GM12878 (cell line): ENCODE measurements around the gene CAT. TPM values are rescaled to one million over a fixed set of nuclear protein-coding genes. Genes with fewer than 3 reads are reported as not detected.

Experiments used
- ATAC-seq: fragments of 200-7000 bp; cut with Tn5 transposase; 3 replicates; pipeline ENCODE4 v1.9.1; 2020; ENCODE audit warnings: mild to moderate bottlenecking, moderate library complexity
- BruUV-seq: library from RNA; stranded (reverse); fragments of 400-500 nt; replicated peaks from 2 replicates; lab custom pipeline; 2021; lab: Mats Ljungman, UMichigan
- CTCF ChIA-PET: fragments of 300-600 bp; sonication (Branson Sonifier 250); formaldehyde crosslinking; extraction: SDS; loops from one replicate; lab custom pipeline; 2021; ENCODE audit warnings: inconsistent platforms; lab: Yijun Ruan, JAX
- POLR2A ChIA-PET: fragments of 350-600 bp; formaldehyde crosslinking; extraction: SDS; loops from one replicate; lab custom pipeline; 2021; ENCODE audit warnings: inconsistent platforms; lab: Charles Lee
- RAD21 ChIA-PET: fragments of 300-600 bp; sonication (Branson Sonifier 250); formaldehyde crosslinking; loops from one replicate; lab custom pipeline; 2023; ENCODE audit warnings: antibody characterized with exemption; ENCODE audit not compliant: unreplicated experiment; lab: Charles Lee
- SMC1A ChIA-PET: fragments of 300-600 bp; sonication (Branson Sonifier 250); formaldehyde crosslinking; loops from one replicate; lab custom pipeline; 2023; ENCODE audit not compliant: unreplicated experiment, uncharacterized antibody; lab: Charles Lee
- DNase-seq: peaks from one replicate; pipeline ENCODE4 v3.0.0-alpha.2; 2011; ENCODE audit warnings: low read depth, low spot score
- FAIRE-seq: peaks from 3 replicates; lab custom pipeline; 2011; peaks lifted over from hg19 to GRCh38; lab: Jason Lieb, UNC
- H2AFZ ChIP-seq: 2 replicates; pipeline ENCODE4 v1.6.0; 2011; ENCODE audit warnings: low read depth, low read length, control low read depth; ENCODE audit not compliant: control insufficient read depth
- H3K27ac ChIP-seq: 2 replicates; pipeline ENCODE4 v1.5.1; 2011; ENCODE audit warnings: control low read depth; ENCODE audit not compliant: control insufficient read depth, insufficient read depth
- H3K27me3 ChIP-seq, 2 experiments: replicated peaks in 1 of 2; 2 replicates each; pipeline versions ENCODE4 v1.6.0 to v1.6.1; 2011; ENCODE audit warnings: low read length in 1 of 2; ENCODE audit not compliant: control insufficient read depth in 2 of 2, insufficient read depth in 2 of 2
- H3K36me3 ChIP-seq, 2 experiments: 2 replicates each; pipeline ENCODE4 v1.5.1; 2011; ENCODE audit warnings: low read length in 1 of 2; ENCODE audit not compliant: control insufficient read depth in 2 of 2, insufficient read depth in 2 of 2
- H3K4me1 ChIP-seq: 2 replicates; pipeline ENCODE4 v1.6.1; 2011; ENCODE audit warnings: mild to moderate bottlenecking, low read length, moderate library complexity, mixed read lengths; ENCODE audit not compliant: control insufficient read depth, insufficient read depth
- H3K4me2 ChIP-seq: 2 replicates; pipeline ENCODE4 v1.6.0; 2011; ENCODE audit warnings: control low read depth; ENCODE audit not compliant: control insufficient read depth, insufficient read depth
- H3K4me3 ChIP-seq: fragments of 200-600 bp; sonication (generic); 2 replicates; pipeline ENCODE4 v1.5.1; 2016
- H3K79me2 ChIP-seq: 2 replicates; pipeline ENCODE4 v1.6.0; 2011; ENCODE audit warnings: low read length; ENCODE audit not compliant: control insufficient read depth, insufficient read depth
- H3K9ac ChIP-seq: 2 replicates; pipeline ENCODE4 v1.8.0; 2011; ENCODE audit warnings: low read length, control low read depth, mixed read lengths; ENCODE audit not compliant: control insufficient read depth, insufficient read depth
- H3K9me3 ChIP-seq: replicated peaks from 3 replicates; pipeline ENCODE4 v1.5.1; 2011; ENCODE audit warnings: mild to moderate bottlenecking, low read length; ENCODE audit not compliant: control insufficient read depth, insufficient read depth
- H4K20me1 ChIP-seq: 2 replicates; pipeline ENCODE4 v1.6.0; 2011; ENCODE audit not compliant: control insufficient read depth, insufficient read depth
- CHD1 ChIP-seq: IDR thresholded peaks from 2 replicates; pipeline ENCODE4 v1.6.1; 2012; ENCODE audit warnings: low read depth, low read length, improper control_type of control experiment
- E2F8 ChIP-seq: fragments of 450-650 bp; IDR thresholded peaks from 2 replicates; pipeline ENCODE4 v1.6.1; 2018; ENCODE audit warnings: mild to moderate bottlenecking, low read depth, moderate library complexity; ENCODE audit not compliant: partially characterized antibody
- HSF1 ChIP-seq: fragments of 150-350 bp; IDR thresholded peaks from 2 replicates; pipeline ENCODE4 v1.6.1; 2014; ENCODE audit warnings: mild to moderate bottlenecking, low read depth, low read length
- IKZF1 ChIP-seq: fragments of 450-650 bp; conservative IDR thresholded peaks from 2 replicates; pipeline ENCODE4 v1.6.1; 2017; ENCODE audit warnings: antibody characterized with exemption, mild to moderate bottlenecking
- PAX5 ChIP-seq: IDR thresholded peaks from 2 replicates; pipeline ENCODE4 v1.6.1; 2011; ENCODE audit warnings: low read depth, low read length, borderline replicate concordance
- PBX3 ChIP-seq: IDR thresholded peaks from 2 replicates; pipeline ENCODE4 v1.6.1; 2011; ENCODE audit warnings: mild to moderate bottlenecking, low read depth, low read length, moderate library complexity; ENCODE audit not compliant: insufficient replicate concordance
- RELA ChIP-seq: fragments of 450-650 bp; IDR thresholded peaks from 2 replicates; pipeline ENCODE4 v1.8.0; 2014; ENCODE audit warnings: borderline replicate concordance; ENCODE audit not compliant: partially characterized antibody
- SP1 ChIP-seq: IDR thresholded peaks from one replicate; pipeline ENCODE4 v1.6.1; 2011; ENCODE audit warnings: low read depth, low read length
- TAF1 ChIP-seq: IDR thresholded peaks from 2 replicates; pipeline ENCODE4 v1.6.1; 2011; ENCODE audit warnings: mild to moderate bottlenecking, low read depth, low read length, borderline replicate concordance
- ZBTB33 ChIP-seq: fragments of 450-650 bp; IDR thresholded peaks from 2 replicates; pipeline ENCODE4 v1.6.1; 2017; ENCODE audit warnings: mild to moderate bottlenecking
- ZNF622 ChIP-seq: fragments of 450-650 bp; IDR thresholded peaks from 2 replicates; pipeline ENCODE4 v1.6.1; 2017; ENCODE audit warnings: mild to moderate bottlenecking, inconsistent platforms
- ZZZ3 ChIP-seq: IDR thresholded peaks from 2 replicates; pipeline ENCODE4 v1.6.1; 2011; ENCODE audit warnings: low read depth; ENCODE audit not compliant: control insufficient read depth, insufficient read length
- WGBS: methylation state at CpG from one replicate; pipeline ENCODE4 v1.1.6; 2016; ENCODE audit warnings: low lambda C conversion rate; ENCODE audit not compliant: insufficient replicate concordance, insufficient coverage; ENCODE audit errors: missing lambda C conversion rate; 5-methylcytosine and 5-hydroxymethylcytosine counted together
- in situ Hi-C: fragments of 300-500 bp; cut with MboI; formaldehyde crosslinking; loops from 9 replicates; pipeline ENCODE4 v1.14.3; 2018; ENCODE audit warnings: mixed read lengths
- intact Hi-C: fragments of 100-400 bp; cut with micrococcal nuclease; formaldehyde crosslinking; loops from one replicate; pipeline ENCODE4 v1.14.2; 2022; ENCODE audit not compliant: unreplicated experiment
- polyA plus RNA-seq, 11 experiments: library from polyadenylated mRNA; depleted of rRNA in 4 of 11; unstranded in 6 of 11; stranded (reverse) in 5 of 11; fragments of >200 nt; fragmentation: Nextera tagmentation in 4 of 11; fragmentation: Illumina TruSeq in 1 of 11; extraction: Ambion mirVana in 4 of 11; extraction: Trizol in 1 of 11; gene quantifications; 1 replicate in 1 of 11; 2 replicates in 10 of 11; pipeline versions ENCODE4 v1.2.1 to v1.2.3, GENCODE V29; 2011 to 2016; ENCODE audit warnings: inconsistent platforms in 2 of 11, missing spikeins in 2 of 11, low read depth in 1 of 11
- total RNA-seq, 4 experiments: library from RNA; depleted of rRNA in 3 of 4; stranded (reverse); fragments of >200 nt in 3 of 4; fragmentation: Illumina TruSeq in 1 of 4; extraction: Trizol in 1 of 4; gene quantifications; 2 replicates each; pipeline versions ENCODE4 v1.2.1 to v1.2.3, GENCODE V29; 2013 to 2021

CAT gene
- total and polyA plus RNA-seq, 10 of the 15 experiments (the other 5 are each of a cell fraction or from before 2014, with no cell fraction given), result 22.4 to 71.3 (median 33.6) TPM

GRCh38 chr11:34408580-34409172 lies 30.1 kb upstream of the CAT start:
- H3K9me3 ChIP-seq, result peaks cover 5% of the 10 kb centered on the region; the same call in 1 of the 3 replicates
- no peaks in the 10 kb centered on the region for H3K79me2 ChIP-seq
- no peak overlapping the region for H3K9ac ChIP-seq
- H3K27ac ChIP-seq, result no peak overlapping the region
- no peaks in the 10 kb centered on the region for H3K4me1 ChIP-seq
- FAIRE-seq (no peak), ATAC-seq (no peak), DNase-seq (no peak)
- ChIA-PET POLR2A (interaction anchor here (0.5 to 0.7 kb wide), 2 partner anchors 30 to 897 kb away, joined by 4 read pairs; no protein-coding TSS in a partner anchor), RAD21 (no interaction called here), SMC1A (no interaction called here), CTCF (interaction anchor here (0.6 kb wide), 1 partner anchor 118 kb away, joined by 3 read pairs; no protein-coding TSS in a partner anchor)
- no peak for TF ChIP-seq TAF1
- no peak for TF ChIP-seq E2F8
- no peak for TF ChIP-seq PBX3
- TF ChIP-seq RELA, result no peak
- TF ChIP-seq SP1, result no peak
- TF ChIP-seq HSF1, result no peak
- TF ChIP-seq CHD1, result no peak
- TF ChIP-seq ZNF622, result no peak
- no peak for TF ChIP-seq IKZF1
- TF ChIP-seq ZZZ3, result no peak
- TF ChIP-seq PAX5, result no peak
- no peak for TF ChIP-seq ZBTB33
- H3K27me3 ChIP-seq, result no peaks in the 10 kb centered on the region
- WGBS, result 74% methylated on average over 2 of the region's 2 CpGs
- BruUV-seq, result no TSS peak
- H3K4me3 ChIP-seq, result no peak overlapping the region
- intact Hi-C loops, result no loop called here
- H2AFZ ChIP-seq, result no peak overlapping the region
- no peaks in the 10 kb centered on the region for H3K36me3 ChIP-seq
- no peaks in the 10 kb centered on the region; the same call in 1 of the 2 replicates for H4K20me1 ChIP-seq
- H3K4me2 ChIP-seq, result no peak overlapping the region
- in situ Hi-C loops, result no loop called here
